Stimulated activated naive CD8-positive, alpha-beta T cell treated with anti-CD3 and anti-CD28 coated beads, Interleukin-15, amount 100 ng/mL, for 72 hours (primary cell): ENCODE data around the gene CARD8.
"Not testable (repeated sequence)": the region's sequence is repeated elsewhere in the genome, so short reads cannot be mapped to it uniquely, and the experiment has no call there.

Experiments
- ATAC-seq: fragments of 150-1000 bp; cut with Tn5 transposase; 2 replicates; pipeline ENCODE4 v1.10.0; 2021; ENCODE audit warnings: mild to moderate bottlenecking, moderate library complexity
- DNase-seq, 2 donors: peaks; one replicate each; pipeline ENCODE4 v3.0.0; 2021 to 2022
- H3K27ac Mint-ChIP-seq, 2 donors: one replicate each; pipeline ENCODE4 v1.8.0; 2022; ENCODE audit warnings: mild to moderate bottlenecking in 2 of 2, mixed read lengths in 2 of 2, moderate library complexity in 2 of 2
- H3K27me3 Mint-ChIP-seq: one replicate; pipeline ENCODE4 v1.8.0; 2022; ENCODE audit warnings: mixed read lengths
- H3K4me1 Mint-ChIP-seq: one replicate; pipeline ENCODE4 v1.8.0; 2022; ENCODE audit warnings: mild to moderate bottlenecking, mixed read lengths
- H3K4me3 Mint-ChIP-seq, 2 donors: one replicate each; pipeline ENCODE4 v1.8.0; 2022; ENCODE audit warnings: mild to moderate bottlenecking in 2 of 2, mixed read lengths in 2 of 2, moderate library complexity in 1 of 2
- H3K9me3 Mint-ChIP-seq, 2 donors: one replicate each; pipeline ENCODE4 v1.8.0; 2022; ENCODE audit warnings: mixed read lengths in 2 of 2

CARD8 gene

GRCh38 chr19:48255376-48256303 lies at the start of gene CARD8:
Gene CARD8 (minus strand): TSS chr19:48255912. CDS start chr19:48241020, 14,892 bp downstream.
- DNase-seq (peak; percentile 76 to 91), ATAC-seq (peak; percentile 92)
- Mint-ChIP-seq H3K9me3 (no peaks in the 10 kb centered on the region), H3K27me3 (no peaks in the 10 kb centered on the region), H3K4me1 (peaks cover 79% of the 10 kb centered on the region), H3K4me3 (peak within 1 kb of the TSS; percentile 83 to 95), H3K27ac (peak within 1 kb of the TSS; percentile 96 to 98)

- Mint-ChIP-seq H3K27ac (no peak overlapping the region), H3K9me3 (no peaks in the 10 kb centered on the region)
- no peak for ATAC-seq
Measured at GRCh38 chr19:48303866-48304265, 48.2 kb upstream of the CARD8 start.

GRCh38 chr19:48303367-48303766 lies 47.7 kb upstream of the CARD8 start:
- H3K27me3 Mint-ChIP-seq: no peaks in the 10 kb centered on the region
- DNase-seq (no peak), ATAC-seq (no peak)
- H3K4me3 Mint-ChIP-seq: no peak overlapping the region
- H3K27ac Mint-ChIP-seq: no peak overlapping the region
- H3K9me3 Mint-ChIP-seq: no peaks in the 10 kb centered on the region
- H3K4me1 Mint-ChIP-seq: no peaks in the 10 kb centered on the region

More at GRCh38 chr19:48303866-48304265, 48.2 kb upstream of the CARD8 start:
- Mint-ChIP-seq H3K4me3 (no peak overlapping the region), H3K27me3 (no peaks in the 10 kb centered on the region), H3K4me1 (no peaks in the 10 kb centered on the region)
- no peak for DNase-seq

- Mint-ChIP-seq H3K27ac (no peak overlapping the region), H3K4me1 (no peaks in the 10 kb centered on the region), H3K27me3 (no peaks in the 10 kb centered on the region), H3K9me3 (no peaks in the 10 kb centered on the region), H3K4me3 (no peak overlapping the region)
- DNase-seq: no peak
- no peak for ATAC-seq
Measured at GRCh38 chr19:48302600-48302959, 46.9 kb upstream of the CARD8 start.

- Mint-ChIP-seq H3K27me3 (no peaks in the 10 kb centered on the region), H3K4me3 (no peak overlapping the region), H3K9me3 (no peaks in the 10 kb centered on the region), H3K27ac (no peak overlapping the region), H3K4me1 (no peaks in the 10 kb centered on the region)
- DNase-seq (no peak), ATAC-seq (no peak)
Measured at GRCh38 chr19:48301886-48302599, 46.3 kb upstream of the CARD8 start.

- H3K9me3 Mint-ChIP-seq: no peaks in the 10 kb centered on the region
- H3K27me3 Mint-ChIP-seq: no peaks in the 10 kb centered on the region
- ATAC-seq (no peak), DNase-seq (no peak)
- H3K4me3 Mint-ChIP-seq: no peak overlapping the region
- H3K4me1 Mint-ChIP-seq: no peaks in the 10 kb centered on the region
- peak overlapping the region in 1 of 2 donors; percentile 84 for H3K27ac Mint-ChIP-seq
Measured at GRCh38 chr19:48297975-48298374, 42.3 kb upstream of the CARD8 start.

GRCh38 chr19:48296963-48297734 lies 41.4 kb upstream of the CARD8 start:
- no peak overlapping the region for H3K4me3 Mint-ChIP-seq
- no peaks in the 10 kb centered on the region for H3K9me3 Mint-ChIP-seq
- no peaks in the 10 kb centered on the region for H3K4me1 Mint-ChIP-seq
- peak overlapping the region in 1 of 2 donors; percentile 75 for H3K27ac Mint-ChIP-seq
- H3K27me3 Mint-ChIP-seq: no peaks in the 10 kb centered on the region
- ATAC-seq (no peak), DNase-seq (no peak)

GRCh38 chr19:48295458-48295857 lies 39.7 kb upstream of the CARD8 start:
- ATAC-seq: no peak
- peaks cover 7% of the 10 kb centered on the region for H3K4me1 Mint-ChIP-seq
- H3K27ac Mint-ChIP-seq: no peak overlapping the region
- no peak for DNase-seq
- H3K27me3 Mint-ChIP-seq: no peaks in the 10 kb centered on the region
- no peak overlapping the region for H3K4me3 Mint-ChIP-seq
- H3K9me3 Mint-ChIP-seq: no peaks in the 10 kb centered on the region

GRCh38 chr19:48292798-48293197 lies 37.1 kb upstream of the CARD8 start:
- peak overlapping the region in 1 of 2 donors; percentile 57 for H3K27ac Mint-ChIP-seq
- H3K4me3 Mint-ChIP-seq: no peak overlapping the region
- no peaks in the 10 kb centered on the region for H3K9me3 Mint-ChIP-seq
- no peaks in the 10 kb centered on the region for H3K27me3 Mint-ChIP-seq
- H3K4me1 Mint-ChIP-seq: peaks cover 7% of the 10 kb centered on the region
- ATAC-seq (no peak), DNase-seq (no peak)

GRCh38 chr19:48291489-48291815 lies 35.7 kb upstream of the CARD8 start:
- DNase-seq, H3K4me1 Mint-ChIP-seq, ATAC-seq, H3K9me3 Mint-ChIP-seq, H3K27me3 Mint-ChIP-seq, H3K27ac Mint-ChIP-seq: not testable (repeated sequence)
- H3K4me3 Mint-ChIP-seq: peak overlapping the region; percentile 78 to 86

GRCh38 chr19:48290771-48291488 lies 35.2 kb upstream of the CARD8 start:
- H3K4me1 Mint-ChIP-seq: peaks cover 7% of the 10 kb centered on the region
- H3K9me3 Mint-ChIP-seq: peaks cover 0 to 10% of the 10 kb centered on the region in 2 donors
- ATAC-seq: peak; percentile 69
- no peaks in the 10 kb centered on the region for H3K27me3 Mint-ChIP-seq
- H3K4me3 Mint-ChIP-seq: peak overlapping the region; percentile 78 to 86
- DNase-seq: peak; percentile 47 to 56
- peak overlapping the region in 1 of 2 donors; percentile 58 for H3K27ac Mint-ChIP-seq

GRCh38 chr19:48290401-48290770 lies 34.7 kb upstream of the CARD8 start:
- Mint-ChIP-seq H3K27me3 (no peaks in the 10 kb centered on the region), H3K4me1 (peaks cover 7% of the 10 kb centered on the region), H3K9me3 (peaks cover 0 to 10% of the 10 kb centered on the region in 2 donors), H3K27ac (no peak overlapping the region), H3K4me3 (peak overlapping the region; percentile 15 to 37)
- DNase-seq: no peak
- no peak for ATAC-seq

GRCh38 chr19:48287748-48288147 lies 32.0 kb upstream of the CARD8 start:
- H3K9me3 Mint-ChIP-seq: peaks cover 0 to 10% of the 10 kb centered on the region in 2 donors
- ATAC-seq: no peak
- H3K4me3 Mint-ChIP-seq: no peak overlapping the region
- H3K27ac Mint-ChIP-seq: no peak overlapping the region
- peaks cover 7% of the 10 kb centered on the region for H3K4me1 Mint-ChIP-seq
- DNase-seq: no peak
- no peaks in the 10 kb centered on the region for H3K27me3 Mint-ChIP-seq

- DNase-seq: no peak
- H3K4me1 Mint-ChIP-seq: no peaks in the 10 kb centered on the region
Measured at GRCh38 chr19:48284896-48285295, 29.2 kb upstream of the CARD8 start.

GRCh38 chr19:48283908-48284307 lies 28.2 kb upstream of the CARD8 start:
- no peak overlapping the region for H3K4me3 Mint-ChIP-seq
- H3K4me1 Mint-ChIP-seq: peaks cover 5% of the 10 kb centered on the region
- no peaks in the 10 kb centered on the region for H3K27me3 Mint-ChIP-seq
- no peak overlapping the region for H3K27ac Mint-ChIP-seq
- ATAC-seq (no peak), DNase-seq (no peak)
- peaks cover 0 to 10% of the 10 kb centered on the region in 2 donors for H3K9me3 Mint-ChIP-seq

More at GRCh38 chr19:48284896-48285295, 29.2 kb upstream of the CARD8 start:
- Mint-ChIP-seq H3K4me3 (no peak overlapping the region), H3K27ac (no peak overlapping the region), H3K27me3 (no peaks in the 10 kb centered on the region), H3K9me3 (peaks cover 0 to 10% of the 10 kb centered on the region in 2 donors)
- ATAC-seq: no peak
